Measurements from ENCODE around the gene TMPRSS3.

TMPRSS3 gene

DNA sequence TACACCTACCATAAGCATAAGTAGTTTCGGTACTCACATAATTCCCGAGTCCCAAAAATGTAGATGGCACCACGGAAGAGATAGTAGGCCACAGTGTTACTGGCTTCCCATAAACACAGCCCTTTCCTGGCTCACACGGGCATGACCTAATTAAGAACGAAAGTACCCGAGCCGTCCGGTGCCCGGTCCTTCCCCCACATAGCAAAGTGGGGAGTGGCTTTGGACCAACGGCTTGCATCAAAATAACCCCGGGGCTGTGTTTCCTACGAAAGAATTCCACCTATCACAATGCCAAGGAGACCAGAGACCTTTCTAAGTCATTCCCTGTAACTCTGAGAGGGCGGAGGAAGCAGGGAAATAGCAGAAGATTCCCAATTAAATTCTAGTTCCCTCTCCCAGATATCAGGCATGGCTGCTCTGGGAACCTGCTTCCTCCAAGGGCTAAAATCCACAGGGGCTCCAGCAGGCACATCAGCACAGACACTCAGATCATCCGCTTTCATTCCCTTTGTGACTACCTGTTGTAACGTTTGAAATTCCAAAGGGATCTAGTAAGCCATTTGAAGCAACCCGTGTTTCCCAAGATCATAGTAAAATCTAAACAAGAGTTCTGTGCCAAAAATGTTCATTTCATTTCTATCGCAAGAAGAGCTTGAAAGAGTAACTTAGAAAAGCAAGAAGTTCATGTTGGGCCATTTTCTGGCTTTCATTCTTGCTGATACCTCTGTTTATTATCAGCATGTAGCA is at the start of gene TMPRSS3:
TMPRSS3 (minus strand) TSS at position 148 of the 747 bp plus-strand sequence. CDS start 635 bp downstream, outside the sequence.
- FAIRE-seq, result no peak

DNA sequence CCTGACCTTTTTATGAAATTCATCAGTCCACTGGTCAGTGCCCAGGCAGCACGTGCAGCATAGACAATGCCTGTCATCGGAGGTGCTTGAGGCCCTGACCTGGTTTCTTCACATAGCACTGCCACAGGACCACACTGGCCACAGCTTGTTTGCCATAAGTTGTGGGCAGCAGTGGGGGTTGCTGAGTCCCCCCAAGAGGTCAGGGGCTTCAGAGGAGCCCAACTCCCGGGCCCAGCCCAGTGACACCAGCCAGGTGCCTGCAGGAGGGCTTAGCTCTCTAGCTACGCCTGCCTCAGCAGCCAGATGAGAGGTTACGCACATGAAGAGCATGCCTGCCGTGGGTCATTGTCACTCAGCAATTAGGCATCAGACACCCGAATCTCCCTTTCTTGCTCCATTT is 49.5 kb upstream of the TMPRSS3 start:
- no peak for FAIRE-seq

- FAIRE-seq, result no peak
These were observed 48.9 kb upstream of the TMPRSS3 start for GRCh38 chr21:42444745-42445059.

DNA sequence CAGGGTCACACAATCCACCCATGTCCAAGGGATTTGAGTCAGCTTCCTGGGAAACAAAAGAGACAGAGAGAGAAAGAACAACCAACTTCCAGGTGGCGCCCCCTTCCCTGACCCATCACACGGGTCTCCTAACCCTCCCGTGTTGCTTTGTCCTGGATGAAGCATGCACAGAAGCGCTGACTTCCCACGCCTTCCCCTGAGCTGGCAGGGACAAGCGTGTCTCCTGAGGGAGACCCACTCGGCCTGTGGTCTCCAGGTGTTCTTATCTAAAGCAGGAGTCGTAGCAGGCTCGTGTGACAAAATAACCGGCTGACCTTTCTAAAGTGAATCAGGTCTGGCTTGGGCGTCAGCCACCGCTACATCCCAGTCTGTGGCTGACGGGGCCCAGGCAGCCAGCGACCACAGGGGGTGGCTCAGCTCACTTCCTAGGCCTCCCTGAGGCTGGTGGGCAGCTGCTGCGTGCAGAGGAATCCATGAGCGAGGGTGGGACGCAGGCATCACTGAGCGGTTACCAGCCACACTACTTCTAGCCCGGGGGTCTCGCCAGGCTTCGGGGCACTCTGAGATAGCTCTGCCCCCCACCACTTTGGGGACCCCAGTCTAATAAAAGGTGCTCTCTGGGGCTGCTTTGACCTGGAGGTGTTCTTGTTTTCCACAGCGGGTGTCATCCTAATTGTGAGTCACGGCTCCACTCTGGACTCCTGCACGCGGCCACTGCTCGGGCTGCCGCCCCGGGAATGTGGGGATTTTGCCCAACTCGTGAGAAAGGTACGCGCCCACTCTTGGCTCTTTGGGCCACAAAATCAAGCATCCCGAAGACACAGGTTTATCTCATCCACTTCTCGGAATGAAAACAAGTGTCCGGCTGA is 48.3 kb upstream of the TMPRSS3 start:
- FAIRE-seq, result no peak

DNA sequence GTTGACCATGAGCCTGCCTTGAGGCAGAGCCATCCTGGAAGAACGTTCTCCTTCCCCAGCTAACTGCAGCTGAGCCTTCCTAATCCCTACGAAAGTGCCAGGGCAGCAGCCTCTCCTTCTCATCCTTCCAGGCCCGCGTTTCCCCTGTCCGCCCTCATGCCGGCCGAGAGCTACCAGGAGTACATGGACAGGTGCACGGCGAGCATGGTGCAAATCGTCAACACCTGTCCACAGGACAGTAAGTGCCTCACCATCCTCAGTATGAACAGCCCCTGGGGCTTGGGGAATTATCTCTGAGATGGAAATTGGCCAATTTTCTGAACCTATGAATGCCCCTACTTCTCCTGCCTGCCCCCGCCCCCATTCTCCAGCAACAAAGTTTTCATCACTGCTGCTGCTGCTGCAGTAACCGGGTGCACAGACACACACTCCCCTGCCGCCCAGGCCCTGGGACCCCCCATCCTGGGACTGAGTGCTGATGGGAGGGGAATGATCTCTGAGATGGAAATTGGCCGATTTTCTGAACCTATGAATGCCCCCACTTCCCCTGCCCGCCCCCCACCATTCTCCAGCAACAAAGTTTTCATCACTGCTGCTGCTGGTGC is 47.4 kb upstream of the TMPRSS3 start:
- no peak for FAIRE-seq

DNA sequence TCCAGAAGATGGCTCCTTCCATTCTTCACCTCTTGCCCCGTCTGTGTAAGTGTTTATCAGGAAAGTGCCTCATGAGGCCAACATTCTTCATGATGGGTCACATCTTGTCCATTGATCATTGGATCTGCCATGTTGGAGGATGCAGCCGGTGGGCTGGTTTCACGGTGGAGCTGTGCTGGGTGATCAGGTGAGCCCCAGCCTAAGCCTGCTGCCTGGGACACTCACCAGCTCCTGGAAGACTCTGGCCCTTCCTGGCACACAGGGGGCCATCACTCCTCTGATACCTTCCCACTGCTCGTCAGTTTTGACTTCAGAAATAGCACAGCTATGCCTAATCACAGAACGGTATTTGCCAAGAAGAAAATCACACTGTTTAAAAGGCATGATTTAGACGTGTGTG is 46.1 kb upstream of the TMPRSS3 start:
- FAIRE-seq, result no peak

DNA sequence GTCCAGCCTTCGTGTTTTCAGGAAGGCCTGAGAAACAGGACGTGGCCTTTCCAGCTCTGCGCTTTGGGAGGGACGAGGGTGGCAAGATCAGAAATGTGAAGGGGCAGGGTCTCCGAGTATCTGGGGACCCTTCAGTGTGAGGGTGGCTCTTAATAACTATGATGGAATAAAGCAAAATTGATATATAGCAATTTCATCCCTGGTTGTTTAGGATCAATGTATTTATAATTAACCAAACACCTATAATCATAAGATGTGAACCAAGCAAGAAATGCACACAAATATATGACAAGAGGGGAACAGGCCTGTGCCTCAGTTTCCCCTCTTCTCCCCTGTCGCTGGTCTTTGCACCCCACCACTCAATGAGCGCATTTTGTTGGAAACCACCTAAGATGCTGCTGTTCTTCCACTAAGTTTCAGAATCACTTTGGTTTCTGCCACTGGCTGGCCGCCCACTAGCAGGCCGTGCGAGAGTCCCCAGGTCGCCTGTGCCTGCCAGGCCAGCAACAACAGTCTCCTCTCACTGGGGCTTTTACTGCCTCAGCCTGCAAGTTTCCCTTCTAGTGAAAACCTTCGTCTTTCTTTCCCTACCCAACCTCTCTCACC is 44.4 kb upstream of the TMPRSS3 start:
- FAIRE-seq, result no peak

- FAIRE-seq, result no peak
These were observed 43.7 kb upstream of the TMPRSS3 start for GRCh38 chr21:42439284-42440186.

GRCh38 chr21:42438316-42439205 is 42.7 kb upstream of the TMPRSS3 start:
- no peak for FAIRE-seq

DNA sequence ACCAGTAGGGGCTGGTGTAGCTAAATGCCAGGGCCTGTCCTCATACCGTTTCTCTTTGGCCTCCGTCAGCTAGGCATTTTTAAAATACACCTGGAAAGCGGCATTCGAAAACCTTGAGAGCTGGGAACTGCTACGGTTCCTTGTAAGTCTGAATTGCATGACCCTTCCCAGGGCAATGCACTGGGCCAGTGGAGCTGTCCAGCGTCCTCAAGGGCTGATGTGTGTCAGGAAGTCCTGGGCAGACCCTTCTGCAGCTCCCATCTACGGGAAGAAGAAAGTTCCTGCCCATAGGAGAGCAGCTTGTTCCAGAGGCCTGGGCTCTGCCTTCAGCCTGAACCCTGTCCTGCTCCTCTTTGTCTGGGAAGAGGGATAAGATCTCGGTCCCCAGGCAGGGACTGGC is 41.9 kb upstream of the TMPRSS3 start:
- FAIRE-seq, result no peak

DNA sequence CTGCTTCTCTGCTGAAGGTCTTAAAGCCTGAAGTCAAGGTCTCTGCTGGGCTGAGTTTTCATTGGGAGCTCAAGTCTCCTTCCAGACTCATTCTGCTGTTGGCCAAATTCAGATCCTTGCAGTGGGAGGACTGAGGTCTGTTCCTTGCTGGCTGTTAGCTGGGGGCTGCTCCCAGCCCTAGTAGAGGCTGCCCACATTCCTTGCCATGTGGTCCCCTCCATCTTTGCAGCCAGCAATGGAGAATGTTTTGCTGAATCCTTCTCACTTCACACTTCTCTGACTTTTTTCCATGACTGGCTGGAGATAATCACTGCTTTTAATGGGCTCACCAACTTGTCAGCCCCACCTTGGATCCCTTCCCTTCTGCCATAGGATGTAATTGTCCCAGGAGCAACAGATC is 41.1 kb upstream of the TMPRSS3 start:
- FAIRE-seq, result no peak

GRCh38 chr21:42435833-42436232 is 40.0 kb upstream of the TMPRSS3 start:
- no peak for FAIRE-seq

DNA sequence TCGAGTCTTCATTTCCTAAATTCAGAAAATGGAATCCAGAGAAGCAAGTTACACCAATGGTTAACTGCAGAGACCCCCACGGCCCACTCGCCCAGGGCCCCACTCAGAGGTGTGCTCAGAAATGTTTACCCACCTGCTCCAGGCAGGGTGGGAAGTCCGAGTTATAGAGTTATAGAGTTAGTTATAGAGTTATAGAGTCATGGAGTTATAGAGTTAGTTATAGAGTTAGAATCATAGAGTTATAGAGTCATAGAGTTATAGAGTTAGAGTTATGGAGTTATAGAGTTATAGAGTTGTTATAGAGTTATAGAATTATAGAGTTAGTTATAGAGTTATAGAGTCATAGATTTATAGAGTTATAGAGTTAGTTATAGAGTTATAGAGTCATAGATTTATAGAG is 39.5 kb upstream of the TMPRSS3 start:
- no peak for FAIRE-seq

GRCh38 chr21:42434884-42435283 is 39.0 kb upstream of the TMPRSS3 start:
- FAIRE-seq, result no peak

DNA sequence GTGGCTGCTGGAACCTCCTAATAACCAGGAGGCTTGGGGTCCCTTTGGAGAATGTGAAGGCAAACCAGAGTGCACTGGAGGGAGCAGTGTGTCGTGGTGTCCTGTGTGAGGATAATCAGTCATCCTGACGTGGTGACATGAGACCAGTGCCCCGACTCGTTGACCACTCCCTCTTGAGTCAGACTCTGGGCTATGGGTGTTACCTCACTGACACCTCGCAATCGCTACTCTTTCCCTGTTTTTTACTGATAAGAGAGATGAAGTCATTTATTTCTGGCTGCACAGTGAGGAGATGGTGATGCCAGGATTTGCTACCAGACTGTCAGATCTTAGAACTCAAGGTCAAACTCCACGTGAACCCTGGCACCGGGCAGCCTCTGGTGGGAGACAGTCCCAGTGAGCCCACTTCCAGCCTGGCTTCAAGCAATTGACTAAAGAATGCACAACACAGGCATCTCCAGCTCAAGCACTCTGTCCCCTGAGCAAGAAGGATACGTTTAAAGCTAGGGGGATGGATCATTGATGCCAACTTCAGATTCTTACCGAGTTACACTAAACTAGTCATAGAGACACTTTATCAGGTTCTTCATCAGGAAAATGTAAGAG is 38.2 kb upstream of the TMPRSS3 start:
- no peak for FAIRE-seq

DNA sequence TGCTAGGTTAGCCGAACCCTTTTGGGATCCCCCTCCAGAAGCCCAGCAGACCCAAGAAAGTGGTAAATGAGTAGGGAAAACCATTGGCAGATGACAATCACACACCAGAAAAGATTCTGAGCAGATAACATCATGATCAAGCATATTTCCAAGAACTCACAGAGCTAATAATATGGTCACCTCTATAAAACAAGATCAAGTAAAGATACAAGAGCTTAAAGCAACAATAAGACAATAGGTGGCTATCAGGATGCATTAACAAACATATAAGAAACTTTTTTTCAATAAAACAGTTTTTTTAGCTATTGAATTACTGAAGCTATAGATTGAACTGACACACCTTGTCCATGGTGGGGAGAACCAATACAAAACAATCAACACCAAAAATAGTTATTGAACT is 36.8 kb upstream of the TMPRSS3 start:
- no peak for FAIRE-seq

DNA sequence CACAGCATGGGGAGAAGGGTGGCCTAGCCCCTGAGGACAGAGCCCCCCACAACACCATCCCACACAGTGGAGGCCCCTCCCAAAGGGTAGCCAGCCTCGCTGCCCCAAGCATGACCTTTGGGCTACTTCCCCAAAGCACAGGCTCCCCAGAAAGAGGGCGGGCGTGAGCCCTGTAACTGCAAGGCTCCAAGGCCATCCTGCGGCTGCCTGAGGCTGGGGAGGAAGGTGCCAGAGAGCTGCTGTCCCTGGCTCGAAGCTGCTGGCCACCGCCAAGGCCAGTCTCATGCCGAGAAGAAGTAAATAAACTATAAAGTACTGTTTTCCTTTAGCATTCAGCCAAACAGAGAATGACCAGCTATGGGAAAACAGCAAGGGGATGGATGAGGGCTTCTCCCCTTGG is 35.3 kb upstream of the TMPRSS3 start:
- no peak for FAIRE-seq

- no peak for FAIRE-seq
These were observed 34.7 kb upstream of the TMPRSS3 start for GRCh38 chr21:42430521-42430920.

DNA sequence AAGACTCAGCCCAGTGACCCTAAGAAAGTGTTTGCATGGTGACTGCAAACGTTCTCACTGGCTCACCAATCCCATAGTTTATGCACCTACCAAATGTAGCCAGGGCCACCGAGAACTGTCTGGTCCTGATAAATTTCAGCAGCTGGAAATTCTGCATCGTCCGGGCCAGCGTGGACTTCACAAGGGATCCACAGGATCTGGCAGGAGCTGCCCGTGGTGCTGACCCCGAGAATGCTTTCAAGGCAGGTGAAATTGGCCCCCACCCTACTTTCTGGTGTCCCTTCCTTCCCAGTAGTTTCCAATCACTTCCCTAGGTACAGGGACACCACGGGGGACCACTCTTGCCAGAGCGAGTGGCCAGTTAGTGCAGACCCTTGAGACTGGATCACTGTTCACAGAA is 34.0 kb upstream of the TMPRSS3 start:
- FAIRE-seq, result no peak

GRCh38 chr21:42429021-42429420 is 33.2 kb upstream of the TMPRSS3 start:
- no peak for FAIRE-seq
